Stimulated activated CD8-positive, alpha-beta memory T cell treated with anti-CD3 and anti-CD28 coated beads, Interleukin-7, amount 100 ng/mL, for 1 hour (primary cell): Measurements from ENCODE around the gene HNRNPA2B1.
"Not testable (repeated sequence)": the region's sequence is repeated elsewhere in the genome, so short reads cannot be mapped to it uniquely, and the experiment has no call there.

Experiments
- DNase-seq, 2 donors: peaks; one replicate each; pipeline ENCODE4 v3.0.0-alpha.2; 2020; ENCODE audit warnings: low read depth in 2 of 2

Gene HNRNPA2B1

GRCh38 chr7:26166684-26167266 lies 33.8 kb downstream of the HNRNPA2B1 start:
- DNase-seq: no peak

DNA sequence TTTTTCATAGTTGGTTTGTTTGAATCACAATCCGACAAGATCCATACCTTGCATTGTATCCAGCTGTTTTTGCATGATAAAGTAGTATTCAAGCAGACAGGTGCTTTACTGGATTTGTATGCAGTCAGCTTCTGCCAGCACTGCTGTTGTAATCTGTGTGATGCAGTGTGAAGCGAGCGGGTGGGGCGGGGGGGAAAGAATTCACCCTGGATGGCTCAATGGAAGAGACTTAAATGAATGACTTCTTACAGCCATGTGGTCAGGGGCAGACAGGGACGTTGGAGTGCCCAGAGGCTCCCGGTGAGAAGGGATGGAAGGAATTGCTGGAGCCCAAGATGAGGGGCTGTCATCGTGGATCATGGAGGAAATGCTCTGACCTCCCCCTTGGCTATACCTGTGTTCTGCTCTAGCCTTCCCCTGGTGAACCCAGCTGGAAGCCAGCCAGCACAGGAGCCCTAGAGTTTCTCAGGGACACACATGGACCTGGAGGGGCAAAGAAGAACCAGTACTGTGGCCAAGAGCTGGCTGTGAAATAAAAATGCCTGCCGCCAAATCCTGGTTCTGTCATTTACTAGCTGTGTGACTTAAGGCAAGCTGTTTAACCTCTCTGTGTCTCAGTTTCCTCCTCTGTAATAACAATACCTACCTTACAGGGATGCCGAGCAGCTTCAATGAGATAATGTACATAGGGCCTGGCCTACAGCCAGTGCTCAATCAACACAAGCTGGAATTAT lies 34.4 kb downstream of the HNRNPA2B1 start:
- DNase-seq: no peak

- not testable (repeated sequence) for DNase-seq
Observed at GRCh38 chr7:26163804-26164203, 36.7 kb downstream of the HNRNPA2B1 start.

DNA sequence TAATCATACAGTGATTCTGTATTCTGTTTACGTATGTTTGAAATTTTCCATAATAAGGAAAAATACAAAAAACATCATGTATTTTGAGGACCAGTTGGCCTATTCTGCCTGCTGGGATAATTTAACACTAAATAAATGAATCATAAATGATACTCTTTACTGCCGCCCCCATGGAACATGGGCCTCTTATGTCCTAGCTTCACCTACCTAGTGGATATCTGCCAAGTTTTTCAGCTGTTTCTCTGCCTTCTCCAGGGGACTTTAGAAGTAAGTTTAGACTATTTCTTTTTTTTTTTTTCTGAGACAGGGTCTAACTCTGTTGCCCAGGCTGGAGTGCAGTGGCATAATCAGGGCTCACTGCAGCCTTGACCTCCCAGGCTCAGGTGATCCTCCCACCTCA lies 38.1 kb downstream of the HNRNPA2B1 start:
- DNase-seq: no peak

GRCh38 chr7:26160896-26161295 lies 39.6 kb downstream of the HNRNPA2B1 start:
- no peak for DNase-seq

GRCh38 chr7:26159243-26159642 lies 41.3 kb downstream of the HNRNPA2B1 start:
- no peak for DNase-seq

DNA sequence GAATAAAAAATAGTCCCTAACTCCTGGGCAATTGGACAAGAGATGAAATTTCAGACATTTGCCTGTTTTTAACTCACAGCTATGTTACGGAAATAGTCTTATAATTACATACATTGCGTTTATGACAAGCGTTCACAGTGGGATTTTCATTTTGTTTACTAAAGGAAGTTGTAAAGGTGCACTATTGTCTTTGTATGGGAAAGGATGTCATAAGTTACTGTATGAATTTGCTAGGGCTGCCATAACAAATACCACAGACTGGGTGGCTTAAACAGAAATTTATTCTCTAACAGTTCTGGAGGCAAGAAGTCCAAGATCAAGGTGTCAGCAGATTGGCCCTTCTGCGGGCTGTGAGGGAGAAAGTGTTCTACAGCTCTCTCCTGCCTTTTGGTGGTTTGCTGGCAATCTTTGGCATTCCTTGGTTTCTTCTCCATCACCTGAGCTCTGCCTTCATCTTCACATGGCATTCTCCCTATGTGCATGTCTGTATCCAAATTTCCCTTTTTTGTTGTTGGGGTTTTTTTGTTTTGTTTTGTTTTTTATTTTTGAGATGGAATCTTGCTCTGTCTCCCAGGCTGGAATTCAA lies 42.9 kb downstream of the HNRNPA2B1 start:
- no peak for DNase-seq

- no peak for DNase-seq
Observed at GRCh38 chr7:26156451-26157420, 43.8 kb downstream of the HNRNPA2B1 start.

GRCh38 chr7:26155531-26156375 lies 44.8 kb downstream of the HNRNPA2B1 start:
- DNase-seq: no peak

DNA sequence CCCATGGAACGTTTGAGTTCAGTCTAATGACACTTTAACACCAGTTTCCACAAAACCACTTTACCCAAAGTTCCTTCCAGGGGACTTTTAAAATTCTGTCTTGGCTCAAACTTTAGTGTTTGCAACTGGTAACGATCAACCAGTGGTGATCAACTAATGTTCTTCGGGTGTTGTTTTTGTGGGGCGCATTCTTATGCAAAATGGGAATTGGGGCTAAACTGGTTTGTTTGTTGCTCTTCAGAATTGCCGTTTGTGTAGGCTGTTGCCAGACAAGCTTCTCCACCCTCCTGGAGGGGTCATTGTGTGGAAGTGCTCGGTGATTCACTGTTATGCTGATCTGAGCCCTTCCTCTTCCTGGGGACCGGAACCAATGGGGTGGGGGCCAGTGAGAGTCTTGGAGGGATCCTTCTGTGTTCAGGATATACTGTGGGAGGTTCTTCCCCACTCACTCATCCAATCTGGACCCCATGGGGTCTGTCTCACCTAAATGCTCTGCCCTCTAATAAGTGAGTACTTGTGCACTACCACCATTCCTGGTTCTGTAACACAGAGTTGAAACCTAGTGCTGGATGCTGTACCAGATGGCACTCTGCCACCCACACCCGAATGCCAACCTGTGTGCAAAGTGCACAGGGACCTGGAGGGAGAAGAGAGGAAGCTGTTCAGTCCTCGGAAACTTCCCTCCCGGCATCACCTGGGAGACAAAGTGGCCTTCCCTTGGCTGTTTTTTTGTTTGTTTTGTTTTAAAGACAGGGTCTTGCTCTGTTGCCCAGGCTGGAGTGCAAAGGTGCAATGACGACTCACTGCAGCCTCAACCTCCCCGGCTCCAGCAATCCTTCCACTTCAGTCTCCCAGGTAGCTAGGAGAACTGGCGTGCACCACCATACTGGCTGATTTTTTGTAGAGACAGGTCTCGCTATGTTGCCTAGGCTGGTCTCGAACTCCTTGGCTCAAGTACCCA lies 46.4 kb downstream of the HNRNPA2B1 start:
- DNase-seq: no peak

DNA sequence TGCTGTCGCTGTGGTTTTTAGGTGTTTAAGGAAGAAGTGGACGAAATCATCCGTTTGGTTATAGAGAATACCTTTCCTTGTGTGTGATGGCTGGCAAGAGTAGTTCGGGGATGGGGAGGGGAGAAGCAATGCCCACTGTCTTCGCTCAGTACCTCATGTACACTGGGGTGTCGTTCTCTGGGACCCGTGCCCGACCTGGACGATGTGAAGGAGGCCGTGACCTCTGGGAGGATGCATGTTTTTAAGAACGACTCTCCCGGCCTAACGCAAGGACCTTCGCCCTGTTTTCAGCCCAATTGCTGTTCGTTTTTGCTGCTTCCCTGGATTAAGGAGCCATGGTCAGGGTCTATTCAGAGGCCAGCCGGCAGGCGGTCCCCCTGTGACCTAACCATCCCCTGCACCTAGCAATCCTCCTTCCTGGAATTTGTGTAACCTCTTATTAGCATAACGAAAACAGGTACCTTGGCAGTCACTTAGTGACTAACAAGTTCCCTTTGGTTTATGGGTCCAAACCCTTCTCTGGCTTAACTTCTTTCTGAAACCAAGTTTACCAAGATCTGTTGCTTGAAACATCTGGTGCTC lies 47.2 kb downstream of the HNRNPA2B1 start:
- DNase-seq: no peak

- DNase-seq: not testable (repeated sequence)
Observed at GRCh38 chr7:26152782-26153240, 47.7 kb downstream of the HNRNPA2B1 start.

DNA sequence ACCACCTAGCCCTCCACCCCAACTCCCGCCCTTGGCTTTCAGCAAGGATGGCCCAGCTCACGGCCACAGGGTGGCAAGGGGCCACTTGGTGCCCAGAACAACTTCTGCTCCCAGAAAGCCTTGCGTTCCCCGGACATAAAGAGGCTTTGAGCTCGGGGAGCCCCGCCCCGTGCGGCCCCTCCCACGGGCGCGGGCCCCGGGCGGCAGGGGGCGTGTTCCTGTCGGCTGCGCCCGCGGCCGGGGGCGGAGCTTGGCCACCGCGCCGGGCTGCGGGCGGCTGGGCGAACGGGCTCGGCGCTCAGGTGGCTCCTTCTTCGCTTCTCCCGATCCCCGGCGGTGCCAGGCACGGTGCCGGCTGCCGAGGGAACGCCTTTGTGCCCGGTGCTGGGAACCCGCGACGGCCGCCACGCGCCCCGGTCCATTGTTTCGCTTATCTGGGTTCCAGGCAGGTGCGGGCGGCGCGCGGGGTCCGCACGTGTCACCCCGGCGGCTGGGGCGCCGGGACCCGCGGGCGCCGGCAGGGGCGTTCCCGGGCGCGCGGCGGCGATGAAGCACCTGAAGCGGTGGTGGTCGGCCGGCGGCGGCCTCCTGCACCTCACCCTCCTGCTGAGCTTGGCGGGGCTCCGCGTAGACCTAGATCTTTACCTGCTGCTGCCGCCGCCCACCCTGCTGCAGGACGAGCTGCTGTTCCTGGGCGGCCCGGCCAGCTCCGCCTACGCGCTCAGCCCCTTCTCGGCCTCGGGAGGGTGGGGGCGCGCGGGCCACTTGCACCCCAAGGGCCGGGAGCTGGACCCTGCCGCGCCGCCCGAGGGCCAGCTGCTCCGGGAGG lies 48.4 kb downstream of the HNRNPA2B1 start, which contains the start of gene NFE2L3:
Gene NFE2L3 (plus strand): TSS at position 246 of the 829 bp plus-strand sequence. CDS start 301 bp downstream, at position 547.
- peak; percentile 53 to 58 for DNase-seq

DNA sequence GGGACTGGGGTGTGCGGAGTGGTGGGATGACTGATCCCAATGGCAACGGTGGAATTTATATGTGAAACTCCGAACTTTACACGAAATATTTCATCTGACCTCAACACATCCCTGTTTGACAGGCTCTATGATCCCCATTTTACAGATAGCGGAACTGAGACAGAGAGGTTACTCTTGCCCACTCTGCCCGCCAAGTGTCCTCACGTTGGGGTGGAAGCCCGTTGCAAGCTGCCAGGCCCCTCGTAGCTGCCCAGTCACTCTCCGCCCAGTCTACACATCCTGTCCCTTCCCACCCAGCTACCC lies 48.9 kb downstream of the HNRNPA2B1 start:
- no peak for DNase-seq

- no peak for DNase-seq
Observed at GRCh38 chr7:26151096-26151495, 49.5 kb downstream of the HNRNPA2B1 start.

- no peak for DNase-seq
Observed at GRCh38 chr7:26149391-26149977, 51.1 kb downstream of the HNRNPA2B1 start.

DNA sequence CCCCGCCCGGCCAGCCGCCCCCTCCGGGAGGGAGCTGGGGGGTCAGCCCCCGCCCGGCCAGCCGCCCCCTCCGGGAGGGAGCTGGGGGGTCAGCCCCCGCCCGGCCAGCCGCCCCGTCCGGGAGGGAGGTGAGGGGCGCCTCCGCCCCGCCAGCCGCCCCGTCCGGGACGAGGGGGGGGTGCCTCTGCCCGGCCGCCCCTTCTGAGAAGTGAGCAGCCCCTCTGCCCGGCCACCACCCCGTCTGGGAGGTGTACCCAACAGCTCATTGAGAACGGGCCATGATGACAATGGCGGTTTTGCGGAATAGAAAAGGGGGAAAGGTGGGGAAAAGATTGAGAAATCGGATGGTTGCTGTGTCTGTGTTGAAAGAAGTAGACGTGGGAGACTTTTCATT lies 52.2 kb downstream of the HNRNPA2B1 start:
- DNase-seq: not testable (repeated sequence)

GRCh38 chr7:26147646-26148306 lies 52.8 kb downstream of the HNRNPA2B1 start:
- not testable (repeated sequence) for DNase-seq
